ENCODE data around the gene SLC12A7.
A peak's percentile ranks its signal among the peaks of the same experiment; 100 is the strongest.

The SLC12A7 gene

GRCh38 chr5:1124205-1125029 lies 12.6 kb upstream of the SLC12A7 start:
- no peak for DNase-seq

- no peak for DNase-seq
These were observed 11.7 kb upstream of the SLC12A7 start for GRCh38 chr5:1123418-1124147.

GRCh38 chr5:1122511-1123294 lies 10.8 kb upstream of the SLC12A7 start:
- DNase-seq = no peak

- DNase-seq = no peak
These were observed 10.0 kb upstream of the SLC12A7 start for GRCh38 chr5:1121891-1122290.

- no peak for DNase-seq
These were observed 9.2 kb upstream of the SLC12A7 start for GRCh38 chr5:1121044-1121443.

GRCh38 chr5:1120236-1120999 lies 8.6 kb upstream of the SLC12A7 start:
- no peak for DNase-seq

GRCh38 chr5:1119312-1119831 lies 7.5 kb upstream of the SLC12A7 start:
- DNase-seq = no peak

- peak; percentile 19 for DNase-seq
These were observed 6.9 kb upstream of the SLC12A7 start for GRCh38 chr5:1118738-1119137.

GRCh38 chr5:1118231-1118698 lies 6.4 kb upstream of the SLC12A7 start:
- DNase-seq = peak; percentile 71

GRCh38 chr5:1116977-1117376 lies 5.1 kb upstream of the SLC12A7 start:
- DNase-seq = no peak

GRCh38 chr5:1116109-1116740 lies 4.4 kb upstream of the SLC12A7 start:
- DNase-seq = no peak

- no peak for DNase-seq
These were observed 3.4 kb upstream of the SLC12A7 start for GRCh38 chr5:1115123-1115815.

GRCh38 chr5:1113805-1114586 lies 2.1 kb upstream of the SLC12A7 start:
- DNase-seq = no peak

GRCh38 chr5:1113332-1113690 lies 1.4 kb upstream of the SLC12A7 start:
- DNase-seq = no peak

- no peak for DNase-seq
These were observed 901 bp upstream of the SLC12A7 start for GRCh38 chr5:1112596-1113331.

GRCh38 chr5:1111241-1111726 lies 579 bp downstream of the SLC12A7 start:
- no peak for DNase-seq

GRCh38 chr5:1110307-1111240 lies 1.3 kb downstream of the SLC12A7 start:
- DNase-seq = no peak

All from NCI-H2227 treated with DMSO at 0.1 percent for 48 hours (cell line).